CD8-positive, alpha-beta memory T cell (primary cell): Measurements from ENCODE around the gene B3GALNT2. TPM values are rescaled to one million over a fixed set of nuclear protein-coding genes. Genes with fewer than 3 reads are reported as not detected.
A peak's percentile ranks its signal among the peaks of the same experiment; 100 is the strongest.

Experiments used
- CTCF ChIA-PET: fragments of 350-600 bp; sonication (Branson Sonifier 250); formaldehyde crosslinking; loops from one replicate; lab custom pipeline; 2021; ENCODE audit warnings: antibody characterized with exemption; lab: Charles Lee
- POLR2A ChIA-PET: fragments of 350-600 bp; sonication (Branson Sonifier 250); formaldehyde crosslinking; loops from one replicate; lab custom pipeline; 2021; ENCODE audit warnings: antibody characterized with exemption; lab: Charles Lee
- DNase-seq, 5 donors: peaks; one replicate each; pipeline versions ENCODE4 v3.0.0 to v3.0.0-alpha.2; 2020 to 2022; ENCODE audit warnings: mixed read lengths in 1 of 5
- H3K27ac ChIP-seq: one replicate; pipeline ENCODE4 v1.7.0; 2013; ENCODE audit warnings: low read depth, mild to moderate bottlenecking, low read length, moderate library complexity
- H3K27me3 ChIP-seq: 2 replicates; pipeline ENCODE4 v1.7.0; 2013; ENCODE audit warnings: low read length, mild to moderate bottlenecking; ENCODE audit not compliant: insufficient read depth, poor library complexity, severe bottlenecking
- H3K36me3 ChIP-seq: 2 replicates; pipeline ENCODE4 v1.7.0; 2013; ENCODE audit warnings: mild to moderate bottlenecking, low read length, moderate library complexity; ENCODE audit not compliant: insufficient read depth
- H3K4me1 ChIP-seq: 2 replicates; pipeline ENCODE4 v1.7.0; 2013; ENCODE audit warnings: mild to moderate bottlenecking, low read length, moderate library complexity; ENCODE audit not compliant: insufficient read depth
- H3K4me3 ChIP-seq: 2 replicates; pipeline ENCODE4 v1.7.0; 2013; ENCODE audit warnings: mild to moderate bottlenecking, low read length
- H3K9me3 ChIP-seq: 2 replicates; pipeline ENCODE4 v1.7.0; 2013; ENCODE audit warnings: mild to moderate bottlenecking, low read length
- H3K27ac Mint-ChIP-seq, 8 donors: one replicate each; pipeline ENCODE4 v1.8.0; 2020 to 2021; ENCODE audit warnings: mixed read lengths in 8 of 8, mild to moderate bottlenecking in 6 of 8, inconsistent platforms in 3 of 8, moderate library complexity in 3 of 8
- H3K27me3 Mint-ChIP-seq, 2 donors: one replicate each; pipeline ENCODE4 v1.8.0; 2020 to 2021; ENCODE audit warnings: mixed read lengths in 2 of 2, mild to moderate bottlenecking in 1 of 2, moderate library complexity in 1 of 2
- H3K36me3 Mint-ChIP-seq, 3 donors: one replicate each; pipeline ENCODE4 v1.8.0; 2020 to 2021; ENCODE audit warnings: mixed read lengths in 3 of 3, inconsistent platforms in 1 of 3, mild to moderate bottlenecking in 1 of 3
- H3K4me1 Mint-ChIP-seq, 3 donors: one replicate each; pipeline ENCODE4 v1.8.0; 2020 to 2021; ENCODE audit warnings: mixed read lengths in 3 of 3, inconsistent platforms in 1 of 3, mild to moderate bottlenecking in 1 of 3
- H3K4me3 Mint-ChIP-seq, 7 donors: one replicate each; pipeline ENCODE4 v1.8.0; 2020 to 2021; ENCODE audit warnings: mixed read lengths in 7 of 7, mild to moderate bottlenecking in 6 of 7, moderate library complexity in 4 of 7, inconsistent platforms in 2 of 7
- H3K9me3 Mint-ChIP-seq, 5 donors: one replicate each; pipeline ENCODE4 v1.8.0; 2020 to 2022; ENCODE audit warnings: mixed read lengths in 5 of 5, mild to moderate bottlenecking in 3 of 5, moderate library complexity in 2 of 5, inconsistent platforms in 1 of 5
- polyA plus RNA-seq: library from polyadenylated mRNA; unstranded; fragments of 300-500 nt; fragmentation: Illumina TruSeq; gene quantifications from one replicate; pipeline ENCODE4 v1.2.3, GENCODE V29; 2021
- total RNA-seq, 2 experiments: library from RNA; stranded (reverse); gene quantifications; one replicate each; pipeline ENCODE4 v1.2.3, GENCODE V29; 2021

B3GALNT2 gene
- total and polyA plus RNA-seq, 3 experiments from 2014 or later, result 5.0 to 15.6 (median 14.4) TPM

GRCh38 chr1:235511470-235512240, 7.4 kb upstream of the B3GALNT2 start:
- no peak for DNase-seq
- CTCF ChIA-PET, result interaction anchor here (1.4 kb wide), 1 partner anchor 12 kb away, joined by 4 read pairs; no protein-coding TSS in a partner anchor
- Histone ChIP-seq H3K27me3 (no peaks in the 10 kb centered on the region), H3K9me3 (no peaks in the 10 kb centered on the region), H3K27ac (no peak overlapping the region), H3K36me3 (no peaks in the 10 kb centered on the region), H3K4me1 (no peaks in the 10 kb centered on the region), H3K4me3 (no peak overlapping the region)
- peak overlapping the region in 1 of 7 donors; percentile 3 for H3K4me3 Mint-ChIP-seq
- no peaks in the 10 kb centered on the region for H3K9me3 Mint-ChIP-seq
- H3K4me1 Mint-ChIP-seq, result no peaks in the 10 kb centered on the region
- POLR2A ChIA-PET, result no interaction called here
- H3K27me3 Mint-ChIP-seq, result peaks cover 9 to 11% of the 10 kb centered on the region in 2 donors
- no peaks in the 10 kb centered on the region for H3K36me3 Mint-ChIP-seq
- peak overlapping the region in 1 of 8 donors; percentile 38 for H3K27ac Mint-ChIP-seq

- Histone ChIP-seq H3K36me3 (no peaks in the 10 kb centered on the region), H3K9me3 (no peaks in the 10 kb centered on the region), H3K27me3 (no peaks in the 10 kb centered on the region), H3K27ac (no peak overlapping the region), H3K4me3 (no peak overlapping the region), H3K4me1 (no peaks in the 10 kb centered on the region)
- no peak overlapping the region for H3K4me3 Mint-ChIP-seq
- no peaks in the 10 kb centered on the region for H3K36me3 Mint-ChIP-seq
- peaks cover 9 to 11% of the 10 kb centered on the region in 2 donors for H3K27me3 Mint-ChIP-seq
- H3K9me3 Mint-ChIP-seq, result no peaks in the 10 kb centered on the region
- no peak overlapping the region for H3K27ac Mint-ChIP-seq
- H3K4me1 Mint-ChIP-seq, result peaks cover 2 to 7% (median 6%) of the 10 kb centered on the region in 3 donors
- POLR2A ChIA-PET, result no interaction called here
- CTCF ChIA-PET, result interaction anchor here (1.4 kb wide), 1 partner anchor 13 kb away, joined by 4 read pairs; no protein-coding TSS in a partner anchor
- DNase-seq, result no peak
These were observed 6.6 kb upstream of the B3GALNT2 start for GRCh38 chr1:235510823-235511222.

- ChIA-PET POLR2A (no interaction called here), CTCF (no interaction called here)
- no peak for DNase-seq
- H3K36me3 ChIP-seq, result no peaks in the 10 kb centered on the region
- H3K4me3 Mint-ChIP-seq, result peak overlapping the region in 1 of 7 donors; percentile 49
- H3K27me3 Mint-ChIP-seq, result peaks cover 4 to 14% of the 10 kb centered on the region in 2 donors
- no peak overlapping the region for H3K4me3 ChIP-seq
- H3K36me3 Mint-ChIP-seq, result peaks cover 0 to 12% (median 0%) of the 10 kb centered on the region in 3 donors
- peaks cover 10 to 23% (median 20%) of the 10 kb centered on the region in 3 donors for H3K4me1 Mint-ChIP-seq
- no peaks in the 10 kb centered on the region for H3K27me3 ChIP-seq
- H3K9me3 ChIP-seq, result no peaks in the 10 kb centered on the region
- no peak overlapping the region for H3K27ac Mint-ChIP-seq
- no peaks in the 10 kb centered on the region for H3K4me1 ChIP-seq
- no peaks in the 10 kb centered on the region for H3K9me3 Mint-ChIP-seq
- no peak overlapping the region for H3K27ac ChIP-seq
These were observed 3.4 kb upstream of the B3GALNT2 start for GRCh38 chr1:235507623-235508022.

- H3K4me1 ChIP-seq, result peaks cover 4% of the 10 kb centered on the region
- Mint-ChIP-seq H3K27me3 (peaks cover 0 to 8% of the 10 kb centered on the region in 2 donors), H3K27ac (peak overlapping the region; percentile 93 to 99 (median 98)), H3K9me3 (no peaks in the 10 kb centered on the region), H3K36me3 (peaks cover 0 to 12% (median 0%) of the 10 kb centered on the region in 3 donors), H3K4me1 (peaks cover 14 to 29% (median 29%) of the 10 kb centered on the region in 3 donors), H3K4me3 (peak overlapping the region; percentile 78 to 98 (median 96))
- DNase-seq, result peak; percentile 96 to 99 (median 98)
- no peaks in the 10 kb centered on the region for H3K9me3 ChIP-seq
- CTCF ChIA-PET, result interaction anchor here (0.6 to 3.1 kb wide), 27 partner anchors 9 to 498 kb away, joined by 3 to 19 read pairs (median 3); no protein-coding TSS in a partner anchor
- H3K36me3 ChIP-seq, result no peaks in the 10 kb centered on the region
- POLR2A ChIA-PET, result interaction anchor here (0.6 to 1.9 kb wide), 6 partner anchors 119 to 893 kb away, joined by 3 to 10 read pairs (median 5); no protein-coding TSS in a partner anchor
- no peaks in the 10 kb centered on the region for H3K27me3 ChIP-seq
- peak overlapping the region; percentile 95 for H3K27ac ChIP-seq
- peak overlapping the region; percentile 95 for H3K4me3 ChIP-seq
These were observed 406 bp upstream of the B3GALNT2 start for GRCh38 chr1:235504494-235505222.

GRCh38 chr1:235503403-235504121, 690 bp downstream of the B3GALNT2 start:
- H3K27me3 Mint-ChIP-seq, result peaks cover 0 to 8% of the 10 kb centered on the region in 2 donors
- Histone ChIP-seq H3K27me3 (no peaks in the 10 kb centered on the region), H3K36me3 (no peaks in the 10 kb centered on the region), H3K4me3 (peak overlapping the region; percentile 58), H3K4me1 (peaks cover 4% of the 10 kb centered on the region), H3K9me3 (no peaks in the 10 kb centered on the region), H3K27ac (peak overlapping the region; percentile 95)
- peaks cover 0 to 12% (median 1%) of the 10 kb centered on the region in 3 donors for H3K36me3 Mint-ChIP-seq
- ChIA-PET CTCF (interaction anchor here (0.6 to 3.1 kb wide), 14 partner anchors 9 to 499 kb away, joined by 3 to 19 read pairs (median 3); no protein-coding TSS in a partner anchor), POLR2A (interaction anchor here (0.6 to 1.9 kb wide), 3 partner anchors 138 to 892 kb away, joined by 3 to 6 read pairs (median 3); no protein-coding TSS in a partner anchor)
- H3K4me3 Mint-ChIP-seq, result peak overlapping the region; percentile 78 to 97 (median 93)
- no peaks in the 10 kb centered on the region for H3K9me3 Mint-ChIP-seq
- H3K4me1 Mint-ChIP-seq, result peaks cover 14 to 29% (median 29%) of the 10 kb centered on the region in 3 donors
- H3K27ac Mint-ChIP-seq, result peak overlapping the region; percentile 62 to 99 (median 92)
- DNase-seq, result peak in 3 of 5 donors; percentile 7 to 50 (median 24)

GRCh38 chr1:235502601-235503402, 1.4 kb downstream of the B3GALNT2 start:
- Histone ChIP-seq H3K27ac (peak overlapping the region; percentile 95), H3K9me3 (no peaks in the 10 kb centered on the region), H3K27me3 (no peaks in the 10 kb centered on the region), H3K4me3 (peak overlapping the region; percentile 58), H3K36me3 (no peaks in the 10 kb centered on the region), H3K4me1 (peaks cover 4% of the 10 kb centered on the region)
- Mint-ChIP-seq H3K9me3 (no peaks in the 10 kb centered on the region), H3K36me3 (peaks cover 0 to 12% (median 1%) of the 10 kb centered on the region in 3 donors), H3K27me3 (peaks cover 0 to 8% of the 10 kb centered on the region in 2 donors), H3K27ac (peak overlapping the region; percentile 62 to 99 (median 92)), H3K4me3 (peak overlapping the region; percentile 78 to 97 (median 93)), H3K4me1 (peaks cover 14 to 29% (median 29%) of the 10 kb centered on the region in 3 donors)
- POLR2A ChIA-PET, result no interaction called here
- DNase-seq, result no peak
- CTCF ChIA-PET, result interaction anchor here (3.1 kb wide), 1 partner anchor 8 kb away, joined by 19 read pairs; no protein-coding TSS in a partner anchor
